Mucosa of descending colon (tissue), 3 donors: ENCODE data around the gene PROM1. TPM values are rescaled to one million over a fixed set of nuclear protein-coding genes. Genes with fewer than 3 reads are reported as not detected.

Experiments used
- ATAC-seq: fragments of 200-7000 bp; cut with Tn5 transposase; one replicate; pipeline ENCODE4 v1.9.1; 2020; ENCODE audit warnings: mild to moderate bottlenecking, moderate library complexity
- DNase-seq, 3 donors: peaks; one replicate each; pipeline ENCODE4 v3.0.0-alpha.2; 2020
- H3K36me3 ChIP-seq: fragments of 200-600 bp; one replicate; pipeline ENCODE4 v1.8.0; 2021; ENCODE audit warnings: low read depth, mild to moderate bottlenecking
- H3K4me1 ChIP-seq: fragments of 200-600 bp; one replicate; pipeline ENCODE4 v1.8.0; 2021; ENCODE audit warnings: low read depth, mild to moderate bottlenecking
- H3K4me3 ChIP-seq: fragments of 200-600 bp; one replicate; pipeline ENCODE4 v1.8.0; 2021; ENCODE audit warnings: mild to moderate bottlenecking
- H3K9me3 ChIP-seq: fragments of 200-600 bp; one replicate; pipeline ENCODE4 v1.8.0; 2021; ENCODE audit warnings: mild to moderate bottlenecking
- intact Hi-C, 2 donors: fragments of 100-400 bp; cut with DNase I in 1 of 2; cut with micrococcal nuclease in 1 of 2; formaldehyde crosslinking; loops; one replicate each; pipeline versions ENCODE4 v1.11.0 to v1.11.1; 2022; cut with DNase I, micrococcal nuclease
- total RNA-seq, 3 donors: library from RNA; stranded (reverse); fragmentation: NEBNext Ultra II Directional in 2 of 3; extraction: Animal tissue kit (Norgen Biotek cat#: 25700) in 2 of 3; gene quantifications; one replicate each; pipeline versions ENCODE4 v1.2.1 to v1.2.4, GENCODE V29; 2021 to 2023
- TF ChIP-seq, protein P1 (sequence below): fragments of 200-600 bp; IDR thresholded peaks from one replicate; pipeline ENCODE4 v1.8.0; 2022; ENCODE audit warnings: antibody characterized with exemption, mild to moderate bottlenecking
- donor health status: DM: no; HTN: no; CAD: no; lungs with moderate emphysema.
- donor health status: DM: no; HTN: no; CAD: no.
- donor health status: DM: no; HTN: yes; CAD: no.

The PROM1 gene
- total RNA-seq, 3 donors from 2014 or later, result 52.0 to 136 (median 69.6) TPM

DNA sequence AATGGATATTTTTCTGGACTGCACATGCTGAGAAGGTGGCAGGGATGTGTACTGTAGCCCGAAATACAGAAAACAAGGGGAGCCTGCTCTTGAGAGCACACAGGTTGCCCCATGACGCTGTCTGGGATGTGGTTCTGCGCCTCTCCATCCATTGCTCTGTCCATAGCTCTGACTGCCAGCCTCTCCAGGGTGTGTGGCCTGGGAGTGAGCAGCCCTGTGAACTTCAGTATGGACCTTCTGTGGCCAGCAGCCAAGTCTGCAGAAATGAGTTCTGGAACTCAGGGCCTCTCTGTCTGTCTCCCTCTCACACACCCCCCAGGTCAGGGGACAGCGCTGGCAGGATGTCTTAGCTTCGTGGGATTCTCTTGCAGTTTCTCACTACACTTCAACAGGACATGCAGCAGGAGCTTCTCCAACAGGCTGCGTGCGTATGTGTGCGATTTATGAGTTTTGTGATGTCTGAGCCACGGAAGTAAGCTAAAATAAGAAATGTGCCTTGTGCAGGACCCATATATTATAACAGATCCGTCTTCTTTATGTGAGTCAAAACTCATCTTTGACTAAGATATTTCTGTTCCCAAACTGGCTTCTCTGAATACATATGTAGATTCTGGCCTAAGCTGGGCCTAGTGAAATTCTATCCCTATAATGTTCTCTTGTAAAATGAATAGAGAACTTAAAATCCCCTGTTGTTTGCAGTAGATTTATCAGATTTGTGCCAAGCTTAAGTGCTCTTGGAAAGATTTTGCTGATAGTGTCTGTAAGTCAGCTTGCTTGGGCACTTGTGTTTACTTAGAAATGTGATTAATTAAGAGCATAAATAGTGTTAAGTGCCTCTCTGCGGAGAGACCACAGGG is 40.0 kb downstream of the PROM1 start:
- Histone ChIP-seq H3K9me3 (no peaks in the 10 kb centered on the region), H3K4me1 (no peaks in the 10 kb centered on the region), H3K36me3 (no peaks in the 10 kb centered on the region), H3K4me3 (no peak overlapping the region)
- TF ChIP-seq, protein P1, sequence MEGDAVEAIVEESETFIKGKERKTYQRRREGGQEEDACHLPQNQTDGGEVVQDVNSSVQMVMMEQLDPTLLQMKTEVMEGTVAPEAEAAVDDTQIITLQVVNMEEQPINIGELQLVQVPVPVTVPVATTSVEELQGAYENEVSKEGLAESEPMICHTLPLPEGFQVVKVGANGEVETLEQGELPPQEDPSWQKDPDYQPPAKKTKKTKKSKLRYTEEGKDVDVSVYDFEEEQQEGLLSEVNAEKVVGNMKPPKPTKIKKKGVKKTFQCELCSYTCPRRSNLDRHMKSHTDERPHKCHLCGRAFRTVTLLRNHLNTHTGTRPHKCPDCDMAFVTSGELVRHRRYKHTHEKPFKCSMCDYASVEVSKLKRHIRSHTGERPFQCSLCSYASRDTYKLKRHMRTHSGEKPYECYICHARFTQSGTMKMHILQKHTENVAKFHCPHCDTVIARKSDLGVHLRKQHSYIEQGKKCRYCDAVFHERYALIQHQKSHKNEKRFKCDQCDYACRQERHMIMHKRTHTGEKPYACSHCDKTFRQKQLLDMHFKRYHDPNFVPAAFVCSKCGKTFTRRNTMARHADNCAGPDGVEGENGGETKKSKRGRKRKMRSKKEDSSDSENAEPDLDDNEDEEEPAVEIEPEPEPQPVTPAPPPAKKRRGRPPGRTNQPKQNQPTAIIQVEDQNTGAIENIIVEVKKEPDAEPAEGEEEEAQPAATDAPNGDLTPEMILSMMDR, result no peak
- intact Hi-C loops, result no loop called here
- peak; percentile 15 for ATAC-seq
- DNase-seq, result peak in 1 of 3 donors; percentile 11

DNA sequence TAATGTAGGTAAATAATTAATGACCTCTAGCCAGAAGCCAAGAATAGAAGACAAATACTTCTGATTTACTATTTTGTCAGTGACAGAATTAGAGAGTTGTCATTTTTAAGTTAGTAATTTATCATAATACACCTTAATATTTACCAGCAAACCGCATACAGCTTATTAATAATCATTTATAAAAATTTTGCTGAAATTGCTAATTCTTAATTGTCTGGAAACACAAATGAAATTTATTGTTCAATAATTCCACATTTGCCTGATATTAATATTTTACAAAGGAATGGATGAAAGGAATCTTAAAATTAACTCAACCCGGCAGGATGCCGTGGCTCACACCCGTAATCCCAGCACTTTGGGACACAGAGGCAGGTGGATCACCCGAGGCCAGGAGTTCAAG is 44.7 kb downstream of the PROM1 start:
- no peaks in the 10 kb centered on the region for H3K9me3 ChIP-seq
- H3K36me3 ChIP-seq, result no peaks in the 10 kb centered on the region
- intact Hi-C loops, result no loop called here
- DNase-seq (no peak), ATAC-seq (no peak)
- H3K4me3 ChIP-seq, result no peak overlapping the region
- no peaks in the 10 kb centered on the region for H3K4me1 ChIP-seq
- TF ChIP-seq, protein P1, result no peak

DNA sequence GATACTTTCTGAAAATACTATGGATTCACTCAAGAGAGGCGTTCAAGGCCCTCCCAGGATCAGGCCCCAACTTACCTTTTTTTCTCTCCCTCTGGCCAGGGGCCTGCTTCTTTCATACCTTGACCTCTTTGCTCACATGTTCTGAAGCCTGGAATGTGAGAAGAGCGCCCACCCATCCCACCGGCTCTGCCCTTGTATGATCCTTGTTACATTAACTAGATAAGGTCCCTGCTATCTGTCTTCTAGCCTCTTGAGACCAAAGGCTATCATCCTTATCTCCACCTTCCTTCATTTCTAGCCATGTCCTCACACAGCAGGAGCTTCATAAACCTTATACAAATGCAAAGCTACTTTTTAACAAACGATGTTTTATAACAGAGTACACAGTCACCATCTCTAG is 45.9 kb downstream of the PROM1 start:
- no peaks in the 10 kb centered on the region for H3K36me3 ChIP-seq
- DNase-seq (no peak), ATAC-seq (no peak)
- H3K4me1 ChIP-seq, result no peaks in the 10 kb centered on the region
- no peaks in the 10 kb centered on the region for H3K9me3 ChIP-seq
- intact Hi-C loops, result no loop called here
- TF ChIP-seq, protein P1, result no peak
- H3K4me3 ChIP-seq, result no peak overlapping the region

DNA sequence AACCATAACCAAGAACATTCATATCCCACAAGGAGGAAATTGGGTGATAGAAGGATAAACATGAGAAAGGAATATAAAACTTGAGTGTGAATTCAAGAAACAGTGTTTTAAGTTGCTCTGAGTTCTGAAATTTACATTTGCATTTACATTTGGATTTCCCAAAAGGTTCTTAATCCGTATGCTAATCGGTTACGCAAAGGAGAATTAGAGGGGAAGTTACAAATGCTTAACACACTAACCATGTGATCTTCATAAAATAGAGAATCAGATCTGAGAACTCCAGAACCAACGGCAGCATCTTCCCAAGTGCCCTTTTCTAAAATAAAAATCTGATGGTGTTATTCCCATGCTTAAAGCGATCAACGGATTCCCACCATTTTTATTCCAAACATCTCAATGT is 48.0 kb downstream of the PROM1 start:
- Histone ChIP-seq H3K4me3 (no peak overlapping the region), H3K4me1 (no peaks in the 10 kb centered on the region), H3K36me3 (no peaks in the 10 kb centered on the region), H3K9me3 (no peaks in the 10 kb centered on the region)
- DNase-seq (no peak), ATAC-seq (no peak)
- intact Hi-C loops, result no loop called here
- TF ChIP-seq, protein P1, result no peak

DNA sequence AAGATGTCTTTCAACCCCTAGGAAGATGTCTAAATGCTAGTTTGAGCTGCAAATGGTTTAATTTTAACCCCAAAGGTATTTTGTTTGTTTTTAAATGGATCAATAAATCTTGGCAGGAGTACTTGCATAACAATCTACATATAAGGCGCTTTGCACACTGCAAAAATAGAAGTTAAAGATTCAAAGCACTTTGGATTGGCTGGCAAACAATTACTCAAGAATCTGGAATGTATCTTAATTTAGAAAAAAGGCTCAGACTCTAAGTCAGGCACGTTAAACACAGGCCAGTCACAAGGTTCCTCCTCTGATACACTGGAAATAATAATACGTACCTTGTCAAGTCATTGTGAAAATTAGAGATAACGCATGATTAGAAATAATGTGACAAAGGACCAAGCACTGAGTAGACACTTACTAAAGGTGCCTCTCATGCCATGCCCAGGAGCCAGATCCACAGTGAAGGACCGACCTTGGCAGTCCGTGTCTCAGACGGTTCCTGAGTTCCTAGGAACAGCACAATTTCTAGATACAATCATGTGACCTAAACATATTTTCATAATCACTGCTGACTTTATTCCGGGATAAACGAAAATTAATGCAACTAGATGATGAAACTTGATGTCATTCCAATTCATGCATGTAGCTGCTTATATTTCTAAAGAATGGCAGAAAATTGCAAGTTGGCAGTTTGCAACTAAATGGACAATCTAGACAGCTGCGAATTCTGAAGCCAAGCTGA is 49.6 kb downstream of the PROM1 start:
- no peak for DNase-seq
- H3K4me3 ChIP-seq, result no peak overlapping the region
- TF ChIP-seq, protein P1, result no peak
- intact Hi-C loops, result no loop called here
- no peaks in the 10 kb centered on the region for H3K9me3 ChIP-seq
- no peak for ATAC-seq
- no peaks in the 10 kb centered on the region for H3K4me1 ChIP-seq
- no peaks in the 10 kb centered on the region for H3K36me3 ChIP-seq
